IPS-18c (cell line): ENCODE results near the gene SLC2A3.
"Not testable (repeated sequence)": the region's sequence is repeated elsewhere in the genome, so short reads cannot be mapped to it uniquely, and the experiment has no call there.

Experiments used
- H3K4me3 ChIP-seq: 2 replicates; pipeline ENCODE4 v1.7.0; 2013; ENCODE audit warnings: low read depth, mild to moderate bottlenecking, low read length, moderate library complexity; ENCODE audit not compliant: insufficient read depth
- H3K9me3 ChIP-seq: one replicate; pipeline ENCODE4 v1.6.1; 2013; ENCODE audit warnings: mild to moderate bottlenecking, low read length, moderate library complexity; ENCODE audit not compliant: control insufficient read depth, insufficient read depth

Gene SLC2A3

DNA sequence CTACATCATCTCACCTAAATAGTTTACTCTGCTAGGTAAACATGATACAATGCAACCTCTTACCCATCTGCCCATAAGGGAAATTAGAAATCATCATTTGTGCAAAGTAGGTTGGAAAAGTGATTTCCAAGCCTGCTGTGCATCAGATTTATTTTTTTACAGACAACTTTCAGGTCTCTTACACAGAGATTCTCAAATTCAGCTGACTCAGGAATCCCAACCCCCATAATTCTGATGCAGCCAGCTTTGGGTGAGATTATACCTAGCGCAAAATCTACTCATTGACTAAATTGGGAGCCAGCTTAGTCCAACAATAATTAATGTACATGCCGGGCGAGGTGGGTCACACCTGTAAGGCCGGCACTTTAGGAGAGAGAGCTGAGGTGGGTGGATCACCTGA lies 8.5 kb downstream of the SLC2A3 start:
- Histone ChIP-seq H3K4me3 (no peak overlapping the region), H3K9me3 (no peaks in the 10 kb centered on the region)

DNA sequence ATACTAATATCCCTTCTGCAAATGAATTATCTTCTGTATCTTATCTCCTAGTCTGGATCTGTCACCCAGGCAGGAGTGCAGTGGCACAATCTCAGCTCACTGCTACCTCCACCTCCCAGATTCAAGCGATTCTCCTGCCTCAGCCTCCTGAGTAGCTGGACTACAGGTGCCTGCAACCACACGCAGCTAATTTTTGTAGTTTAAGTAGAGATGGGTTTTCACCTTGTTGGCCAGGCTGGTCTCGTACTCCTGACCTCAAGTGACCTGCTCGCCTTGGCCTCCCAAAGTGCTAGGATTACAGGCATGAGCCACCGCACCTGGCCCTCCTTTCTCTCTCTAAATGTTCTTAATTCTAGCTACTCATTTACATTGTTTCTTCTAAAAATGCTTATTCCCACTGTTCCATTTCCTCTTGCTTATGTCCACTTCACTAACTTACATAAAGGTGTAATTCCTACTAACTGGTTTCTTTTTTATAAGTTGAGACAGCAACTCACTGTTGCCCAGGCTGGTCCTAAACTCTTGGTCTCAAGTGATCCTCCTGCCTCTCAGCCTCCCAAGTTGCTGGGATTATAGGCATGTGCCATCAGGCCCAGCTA lies 9.8 kb downstream of the SLC2A3 start:
- H3K9me3 ChIP-seq, H3K4me3 ChIP-seq: not testable (repeated sequence)

DNA sequence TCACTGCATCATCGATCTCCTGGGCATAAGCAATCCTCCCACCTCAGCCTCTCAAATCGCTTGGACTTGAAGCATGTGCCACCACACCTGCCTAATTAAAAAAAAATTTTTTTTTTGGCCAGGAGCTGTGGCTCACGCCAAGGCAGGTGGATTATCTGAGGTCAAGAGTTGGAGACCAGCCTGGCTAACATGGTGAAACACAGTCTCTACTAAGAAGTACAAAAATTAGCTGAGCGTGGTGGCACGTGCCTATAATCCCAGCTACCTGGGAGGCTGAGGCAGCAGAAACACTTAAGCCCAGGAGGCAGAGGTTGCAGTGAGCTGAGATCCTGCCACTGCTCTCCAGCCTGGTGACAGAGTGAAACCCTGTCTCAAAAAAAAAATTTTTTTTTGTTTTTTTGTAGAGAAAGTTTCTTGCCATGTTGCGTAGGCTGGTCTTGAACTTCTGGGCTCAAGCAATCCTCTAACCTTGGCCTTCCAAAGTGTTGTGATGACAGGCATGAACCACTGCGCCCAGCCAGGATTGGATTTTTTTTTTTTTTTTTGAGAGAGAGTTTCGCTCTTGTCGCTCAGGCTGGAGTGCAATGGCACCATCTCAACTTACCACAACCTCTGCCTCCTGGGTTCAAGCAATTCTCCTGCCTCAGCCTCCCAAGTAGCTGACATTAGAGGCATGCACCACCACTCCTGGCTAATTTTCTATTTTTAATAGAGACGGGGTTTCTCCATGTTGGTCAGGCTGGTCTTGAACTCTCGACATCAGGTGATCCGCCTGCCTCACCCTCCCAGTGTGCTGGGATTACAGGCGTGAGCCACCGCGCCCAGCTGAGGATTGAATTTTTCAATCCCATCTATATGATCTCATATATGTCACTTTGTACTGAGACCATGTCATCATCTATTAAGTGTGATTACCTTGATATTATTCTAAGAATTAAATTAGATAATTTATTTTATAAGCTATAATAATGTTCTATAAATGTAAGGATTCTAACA lies 12.4 kb downstream of the SLC2A3 start:
- Histone ChIP-seq H3K9me3 (no peaks in the 10 kb centered on the region), H3K4me3 (no peak overlapping the region)

DNA sequence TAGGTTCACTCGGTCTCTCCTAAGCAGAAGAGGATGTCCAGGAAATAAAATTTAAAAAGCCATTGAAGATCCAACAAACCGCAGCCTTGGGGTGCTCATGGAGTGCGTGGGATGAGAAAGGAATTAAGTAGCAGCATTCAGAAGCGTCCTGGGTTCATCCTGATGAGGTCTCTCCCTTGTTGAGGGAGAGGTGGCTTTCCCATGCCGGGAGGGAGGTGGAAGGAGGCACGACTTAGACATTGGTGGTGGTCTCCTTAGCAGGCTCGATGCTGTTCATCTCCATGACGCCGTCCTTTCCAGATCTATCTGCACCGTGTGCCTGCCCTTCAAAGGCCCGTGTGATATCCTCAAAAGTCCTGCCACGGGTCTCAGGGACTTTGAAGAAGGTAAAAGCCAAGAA lies 14.8 kb downstream of the SLC2A3 start:
- H3K9me3 ChIP-seq: not testable (repeated sequence)

DNA sequence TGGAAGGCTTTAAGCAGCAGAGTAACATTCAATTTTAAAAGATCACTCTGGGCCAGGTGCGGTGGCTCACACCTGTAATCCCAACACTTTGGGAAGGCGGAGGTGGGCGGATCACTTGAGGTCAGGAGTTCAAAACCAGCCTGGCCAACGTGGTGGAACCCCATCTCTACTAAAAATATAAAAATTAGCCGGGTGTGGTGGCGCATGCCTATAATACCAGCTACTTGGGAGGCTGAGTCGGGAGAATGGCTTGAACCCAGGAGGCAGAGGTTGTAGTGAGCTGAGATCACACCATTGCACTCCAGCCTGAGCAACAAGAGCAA lies 17.8 kb downstream of the SLC2A3 start:
- H3K9me3 ChIP-seq, H3K4me3 ChIP-seq: not testable (repeated sequence)

More for the DNA sequence above, 14.8 kb downstream of the SLC2A3 start:
- H3K4me3 ChIP-seq: not testable (repeated sequence)

DNA sequence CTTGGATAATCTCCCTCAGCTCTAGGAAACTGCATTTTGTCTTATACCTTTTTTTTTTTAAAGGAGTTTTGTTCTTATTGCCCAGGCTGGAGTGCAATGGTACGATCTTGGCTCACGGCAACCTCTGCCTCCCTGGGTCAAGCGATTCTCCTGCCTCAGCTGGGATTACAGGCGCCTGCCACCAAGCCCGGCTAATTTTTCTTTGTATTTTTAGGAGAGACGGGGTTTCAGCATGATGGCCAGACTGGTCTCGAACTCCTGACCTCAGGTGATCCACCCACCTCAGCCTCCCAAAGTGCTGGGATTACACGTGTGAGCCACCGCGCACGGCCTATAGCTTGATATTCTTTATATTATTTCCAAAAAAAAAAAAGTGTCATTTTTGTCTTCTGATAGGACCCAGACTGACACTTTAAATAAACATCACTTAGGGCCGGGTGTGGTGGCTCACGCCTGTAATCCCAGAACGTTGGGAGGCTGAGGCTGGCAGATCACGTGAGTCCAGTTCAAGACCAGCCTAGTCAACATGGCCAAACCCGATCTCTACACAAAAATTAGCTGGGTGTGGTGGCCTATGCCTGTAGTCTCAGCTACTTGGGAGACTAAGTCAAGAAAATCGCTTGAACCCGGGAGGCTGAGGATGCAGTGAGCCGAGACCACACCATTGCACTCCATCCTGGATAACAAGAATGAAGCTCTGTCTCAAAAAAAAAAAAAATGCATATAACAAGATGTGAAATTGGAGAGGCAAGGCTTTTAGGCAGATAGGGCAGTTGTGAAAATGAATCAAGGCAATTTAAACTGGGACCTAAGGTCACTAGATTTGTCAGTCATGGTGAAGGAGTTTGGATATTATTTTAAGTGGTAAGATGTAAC lies 18.4 kb downstream of the SLC2A3 start:
- H3K9me3 ChIP-seq: no peaks in the 10 kb centered on the region
- H3K4me3 ChIP-seq: no peak overlapping the region

DNA sequence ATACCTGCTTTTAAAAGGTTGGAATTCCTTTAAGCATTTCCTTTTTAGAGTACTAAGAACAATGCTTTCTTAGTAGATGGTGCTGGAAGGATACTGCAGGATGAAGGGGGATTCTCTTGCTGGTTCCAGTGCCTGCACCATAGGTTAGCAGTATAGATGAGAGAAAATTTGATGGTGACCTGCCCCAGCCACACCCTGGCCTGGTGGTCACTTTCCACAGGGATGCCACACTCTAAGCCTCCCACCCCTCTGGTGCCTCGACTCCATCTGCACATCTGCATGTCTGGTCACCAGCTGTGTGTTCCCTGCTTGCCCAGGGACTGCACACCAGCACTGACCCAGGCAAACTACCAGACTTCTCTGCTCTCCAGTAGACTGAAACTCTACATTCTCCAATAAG lies 19.1 kb downstream of the SLC2A3 start:
- no peak overlapping the region for H3K4me3 ChIP-seq
- no peaks in the 10 kb centered on the region for H3K9me3 ChIP-seq

DNA sequence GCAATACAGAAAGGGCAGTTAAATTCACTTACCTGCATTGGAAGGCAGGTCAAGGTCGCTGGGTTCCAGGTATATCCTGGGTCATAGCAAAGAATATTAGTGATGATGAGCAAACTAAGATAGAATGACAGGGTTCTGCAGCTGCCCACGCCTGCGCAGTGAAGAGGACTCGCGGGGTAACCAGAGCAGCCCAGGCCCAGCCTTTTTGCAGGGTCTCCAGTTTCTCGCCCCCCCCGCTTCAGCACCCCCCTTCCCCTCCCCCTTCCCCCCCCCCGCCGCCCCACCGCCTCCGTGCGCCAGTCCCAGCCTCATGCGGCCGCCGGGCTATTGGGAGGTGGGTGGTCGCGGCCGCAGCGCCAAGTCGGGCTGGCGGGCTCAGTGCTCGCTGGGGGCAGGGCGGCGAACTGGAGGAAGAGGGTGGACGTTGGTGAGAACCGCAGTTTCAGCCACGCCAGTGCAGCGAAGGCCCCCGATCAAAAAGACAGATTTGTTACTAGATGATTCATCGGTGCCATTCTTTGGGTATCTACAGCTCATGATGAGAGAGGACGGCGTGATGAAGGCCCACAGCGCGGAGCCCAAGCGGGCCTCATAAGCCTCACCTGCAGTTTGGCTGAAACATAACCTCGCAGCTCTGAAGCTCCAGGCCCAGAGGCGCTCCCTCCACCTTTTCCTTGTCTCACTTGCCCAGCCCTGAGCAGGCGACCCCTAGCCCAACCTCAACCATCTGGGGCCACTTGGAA lies 20.2 kb downstream of the SLC2A3 start:
- no peak overlapping the region for H3K4me3 ChIP-seq
- no peaks in the 10 kb centered on the region for H3K9me3 ChIP-seq

DNA sequence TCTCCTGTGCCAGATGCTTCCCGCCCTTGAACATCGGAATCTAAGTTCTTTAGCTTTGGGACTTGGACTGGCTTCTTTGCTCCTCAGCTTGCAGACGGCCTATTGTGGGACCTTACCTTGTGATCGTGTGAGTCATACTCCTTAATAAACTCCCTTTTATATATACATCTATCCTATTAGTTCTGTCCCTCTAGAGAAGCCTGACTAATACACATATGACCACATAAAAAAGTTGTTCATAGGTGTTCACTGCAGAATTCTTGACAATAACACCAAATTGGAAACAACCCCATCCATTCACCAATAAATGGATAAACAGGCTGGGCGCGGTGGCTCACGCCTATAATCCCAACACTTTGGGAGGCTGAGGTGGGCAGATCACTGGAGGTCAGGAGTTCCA lies 25.9 kb downstream of the SLC2A3 start:
- not testable (repeated sequence) for H3K9me3 ChIP-seq, H3K4me3 ChIP-seq

DNA sequence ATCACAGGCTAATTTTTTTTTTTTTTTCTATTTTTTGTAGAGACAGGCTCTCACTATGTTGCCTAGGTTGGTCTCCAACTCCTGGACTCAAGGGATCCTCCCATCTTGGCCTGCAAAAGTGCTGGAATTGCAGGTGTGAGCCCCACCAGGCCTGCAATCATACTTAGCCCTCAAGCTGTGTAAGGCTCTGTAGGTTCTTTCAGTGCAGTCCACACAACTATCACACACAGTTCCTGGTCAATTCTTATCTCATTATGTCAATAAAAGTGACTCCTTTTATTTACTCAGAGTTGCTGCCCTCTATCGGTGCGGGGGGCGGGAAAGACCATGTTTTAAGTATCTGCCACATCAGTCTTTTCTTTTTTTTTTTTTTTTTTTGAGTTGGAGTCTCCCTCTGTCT lies 29.0 kb downstream of the SLC2A3 start:
- H3K9me3 ChIP-seq: no peaks in the 10 kb centered on the region
- no peak overlapping the region for H3K4me3 ChIP-seq

DNA sequence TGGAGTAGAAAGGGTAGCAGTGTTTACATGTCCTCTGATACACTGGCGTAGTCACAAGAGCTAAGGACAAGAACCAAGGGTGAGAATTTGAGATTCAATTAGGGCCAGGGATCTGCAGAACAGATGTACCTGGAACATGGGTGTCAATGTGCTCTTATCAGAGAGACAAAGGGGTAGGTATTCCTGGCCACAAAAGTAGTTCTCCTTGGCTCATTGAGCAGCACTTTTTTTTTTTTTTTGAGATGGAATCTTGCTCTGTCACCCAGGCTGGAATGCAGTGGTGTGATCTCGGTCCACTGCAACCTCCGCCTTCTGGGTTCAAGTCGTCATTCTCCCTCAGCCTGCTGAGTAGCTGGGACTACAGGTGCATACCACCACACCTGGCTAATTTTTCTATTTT lies 29.7 kb downstream of the SLC2A3 start:
- H3K4me3 ChIP-seq, H3K9me3 ChIP-seq: not testable (repeated sequence)

DNA sequence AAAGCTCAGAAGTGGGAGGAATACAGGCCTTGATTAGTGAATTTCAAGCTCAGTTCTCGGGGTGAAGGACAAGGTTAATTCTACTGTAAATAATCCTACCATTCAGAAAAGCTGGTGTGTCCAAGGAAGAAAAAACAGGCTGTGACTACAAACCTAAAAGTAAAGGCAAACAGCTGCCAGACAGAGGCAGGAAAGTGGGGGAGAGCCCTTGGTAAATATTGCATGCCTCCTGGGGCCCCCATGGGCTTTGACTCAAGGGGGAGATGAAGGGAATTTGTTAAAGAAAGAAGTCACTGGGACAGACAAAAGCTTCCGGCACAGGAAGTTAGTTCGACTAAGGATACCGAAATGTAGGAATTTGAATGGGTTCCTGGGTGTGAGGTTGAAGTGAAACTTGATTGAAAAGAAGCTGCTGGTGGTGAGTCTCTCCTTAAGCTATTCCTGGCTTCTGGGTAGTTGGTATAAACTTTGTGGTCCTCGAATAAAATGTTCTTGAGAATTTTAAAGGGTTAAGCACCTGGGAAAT lies 30.3 kb downstream of the SLC2A3 start:
- H3K9me3 ChIP-seq, H3K4me3 ChIP-seq: not testable (repeated sequence)

DNA sequence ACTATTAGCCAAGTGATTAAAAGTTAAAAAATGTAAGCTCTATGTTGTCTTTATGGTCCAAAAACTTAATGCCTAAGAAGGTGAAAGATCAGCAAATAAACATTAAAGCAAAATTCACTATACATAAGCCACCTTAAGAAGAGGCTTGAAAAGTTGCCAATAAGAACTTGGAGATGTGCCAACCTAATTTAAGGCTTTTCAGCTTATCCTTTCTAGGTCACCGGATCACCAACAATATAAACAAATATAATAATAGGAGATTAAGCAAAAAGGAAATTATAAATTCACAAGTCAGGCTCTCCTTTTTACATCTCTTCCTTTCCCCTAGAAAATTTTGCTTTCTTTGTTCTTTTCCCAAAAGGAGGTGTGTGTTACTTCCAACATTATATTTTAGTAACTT lies 30.9 kb downstream of the SLC2A3 start:
- Histone ChIP-seq H3K4me3 (no peak overlapping the region), H3K9me3 (no peaks in the 10 kb centered on the region)

DNA sequence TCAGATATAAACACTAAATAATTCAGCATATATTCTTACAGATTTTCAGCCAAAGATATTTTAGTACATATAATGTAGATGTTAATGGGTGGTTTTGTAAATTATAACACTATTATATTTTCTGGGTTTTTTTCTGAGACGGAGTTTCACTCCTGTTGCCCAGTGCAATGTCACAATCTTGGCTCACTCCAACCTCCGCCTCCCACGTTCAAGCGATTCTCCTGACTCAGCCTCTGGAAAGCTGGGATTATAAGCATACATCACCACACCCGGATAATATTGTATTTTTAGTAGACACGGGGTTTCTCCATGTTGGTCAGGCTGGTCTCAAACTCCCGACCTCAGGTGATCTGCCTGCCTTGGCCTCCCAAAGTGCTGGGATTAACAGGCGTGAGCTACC lies 33.6 kb downstream of the SLC2A3 start:
- H3K9me3 ChIP-seq, H3K4me3 ChIP-seq: not testable (repeated sequence)

DNA sequence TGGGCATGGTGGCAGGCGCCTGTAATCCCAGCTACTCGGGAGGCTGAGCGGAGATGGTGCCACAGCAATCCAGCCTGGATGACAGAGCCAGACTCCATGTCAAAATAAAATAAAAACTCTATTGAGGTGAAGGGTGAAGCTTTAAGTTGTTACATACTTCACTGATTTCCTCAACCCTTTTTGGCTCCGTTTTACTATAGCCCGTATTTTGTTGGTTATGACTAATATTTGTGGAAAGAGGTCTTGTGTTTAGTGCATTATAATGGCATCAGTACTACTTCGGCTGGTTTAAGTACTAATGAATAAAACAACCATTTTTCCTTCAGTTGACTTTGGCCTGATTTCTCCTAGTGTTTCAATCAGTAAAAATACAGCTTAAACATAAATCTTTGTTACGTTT lies 36.2 kb downstream of the SLC2A3 start:
- no peaks in the 10 kb centered on the region for H3K9me3 ChIP-seq
- no peak overlapping the region for H3K4me3 ChIP-seq

DNA sequence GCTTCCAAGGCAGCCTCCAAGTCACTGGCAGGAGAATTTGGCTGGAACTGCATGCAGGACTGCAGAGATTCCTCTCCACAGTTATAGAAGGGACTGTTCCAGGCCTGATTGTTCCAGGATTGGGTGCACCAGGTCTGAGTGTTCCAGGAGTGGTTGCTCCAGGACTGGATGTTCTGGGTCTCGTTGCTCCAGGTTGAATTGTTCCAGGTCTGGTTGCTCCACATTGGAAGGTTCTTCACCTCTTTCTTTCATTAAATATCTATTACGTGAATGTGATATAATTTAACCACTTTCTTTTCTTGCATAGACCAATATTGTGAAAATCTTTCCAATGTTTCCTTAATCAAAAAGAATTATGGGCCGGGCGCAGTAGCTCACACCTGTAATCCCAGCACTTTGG lies 39.3 kb downstream of the SLC2A3 start:
- not testable (repeated sequence) for H3K4me3 ChIP-seq, H3K9me3 ChIP-seq
